ENCODE results near the gene RIT1.

GRCh38 chr1:155918660-155919059, 7.5 kb upstream of the RIT1 start:
- TF ChIP-seq GATA3 (IDR thresholded peaks at IDR 0.05; ENCODE audit: low read depth, low read length) (no peak), GATA2 (IDR thresholded peaks at IDR 0.05; ENCODE audit: low read depth, low read length) (no peak)

All from SH-SY5Y (cell line).